ENCODE measurements around the gene EPB41L3.

DNA sequence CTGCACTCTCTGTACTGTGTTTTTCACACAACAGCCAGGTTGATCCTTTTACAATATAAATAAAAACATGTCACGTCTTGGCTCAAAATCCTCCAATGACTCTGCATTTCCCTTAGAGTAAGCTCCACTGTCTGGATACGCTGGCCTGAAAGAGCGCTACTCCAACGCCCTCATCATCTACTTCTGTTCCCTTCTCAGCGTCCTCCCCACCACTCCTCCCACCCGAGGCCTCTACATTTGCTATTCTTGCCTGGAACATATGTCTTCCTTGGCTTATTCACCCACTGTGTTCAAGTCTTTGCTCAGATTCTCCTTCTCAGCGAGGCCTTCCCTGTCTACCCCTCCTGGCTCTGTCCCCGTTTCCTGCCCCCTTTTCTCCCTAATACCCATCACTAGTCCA is 37.6 kb downstream of the EPB41L3 start:
- TF ChIP-seq POLR2A (IDR thresholded peaks at IDR 0.05) (no peak), CTCF (IDR thresholded peaks at IDR 0.05) (no peak)
